Stimulated activated CD4-positive, alpha-beta T cell treated with anti-CD3 and anti-CD28 coated beads, Interleukin-1b, Interleukin-23, amount 100 ng/mL, for 48 hours (primary cell): Measurements from ENCODE around the gene MTA1.

ENCODE experiments used
- DNase-seq: peaks from one replicate; pipeline ENCODE4 v3.0.0-alpha.2; 2020

The MTA1 gene

GRCh38 chr14:105447651-105448640 lies 28.3 kb downstream of the MTA1 start:
- DNase-seq: no peak

GRCh38 chr14:105448706-105449111 lies 29.1 kb downstream of the MTA1 start:
- peak; percentile 52 for DNase-seq

- DNase-seq: no peak
These were observed 29.9 kb downstream of the MTA1 start for GRCh38 chr14:105449276-105450122.

- DNase-seq: no peak
These were observed 30.5 kb downstream of the MTA1 start for GRCh38 chr14:105450123-105450505.

- no peak for DNase-seq
These were observed 31.5 kb downstream of the MTA1 start for GRCh38 chr14:105450864-105451720.

GRCh38 chr14:105452963-105453362 lies 33.3 kb downstream of the MTA1 start:
- no peak for DNase-seq

- DNase-seq: no peak
These were observed 34.2 kb downstream of the MTA1 start for GRCh38 chr14:105453847-105454246.

GRCh38 chr14:105455086-105455640 lies 35.5 kb downstream of the MTA1 start:
- no peak for DNase-seq

GRCh38 chr14:105455766-105456660 lies 36.4 kb downstream of the MTA1 start:
- DNase-seq: no peak

GRCh38 chr14:105456736-105457617 lies 37.4 kb downstream of the MTA1 start:
- DNase-seq: no peak

- DNase-seq: no peak
These were observed 38.4 kb downstream of the MTA1 start for GRCh38 chr14:105458010-105458409.

- no peak for DNase-seq
These were observed 38.9 kb downstream of the MTA1 start for GRCh38 chr14:105458571-105458970.

- no peak for DNase-seq
These were observed 40.5 kb downstream of the MTA1 start for GRCh38 chr14:105460116-105460515.

- DNase-seq: no peak
These were observed 41.0 kb downstream of the MTA1 start for GRCh38 chr14:105460616-105461015.

- no peak for DNase-seq
These were observed 42.3 kb downstream of the MTA1 start for GRCh38 chr14:105461903-105462302.

GRCh38 chr14:105464501-105464900 lies 44.9 kb downstream of the MTA1 start:
- DNase-seq: no peak

GRCh38 chr14:105465209-105466031 lies 45.8 kb downstream of the MTA1 start:
- DNase-seq: no peak

GRCh38 chr14:105466531-105467248 lies 47.1 kb downstream of the MTA1 start:
- no peak for DNase-seq
